Dendritic cell treated with granulocyte-macrophage colony-stimulating factor and Interleukin-4, amounts not matched to agents 40 ng/mL and 50 ng/mL, for 4 days (primary cell): ENCODE results near the gene MLXIP.

Experiments
- H3K27ac Mint-ChIP-seq: one replicate; pipeline ENCODE4 v1.8.0; 2022; ENCODE audit warnings: mild to moderate bottlenecking, mixed read lengths
- H3K27me3 Mint-ChIP-seq: one replicate; pipeline ENCODE4 v1.8.0; 2022; ENCODE audit warnings: mild to moderate bottlenecking, mixed read lengths
- H3K36me3 Mint-ChIP-seq: one replicate; pipeline ENCODE4 v1.8.0; 2022; ENCODE audit warnings: low read depth, mixed read lengths
- H3K4me1 Mint-ChIP-seq: one replicate; pipeline ENCODE4 v1.8.0; 2022; ENCODE audit warnings: low read depth, mixed read lengths
- H3K4me3 Mint-ChIP-seq: one replicate; pipeline ENCODE4 v1.8.0; 2022; ENCODE audit warnings: mild to moderate bottlenecking, moderate library complexity, mixed read lengths
- H3K9me3 Mint-ChIP-seq: one replicate; pipeline ENCODE4 v1.8.0; 2022; ENCODE audit warnings: mixed read lengths
- intact Hi-C: fragments of 100-400 bp; cut with micrococcal nuclease; formaldehyde crosslinking; loops from one replicate; pipeline ENCODE4 v1.15.0; 2022

The MLXIP gene

GRCh38 chr12:122125452-122126341 lies 47.1 kb downstream of the MLXIP start:
- intact Hi-C loops: loop anchor here (10.0 kb wide), 1 partner anchor 201 kb away; no protein-coding TSS in a partner anchor
- H3K4me3 Mint-ChIP-seq: no peak overlapping the region
- H3K4me1 Mint-ChIP-seq: peaks cover 42% of the 10 kb centered on the region
- peak overlapping the region; percentile 46 for H3K27ac Mint-ChIP-seq
- H3K27me3 Mint-ChIP-seq: no peaks in the 10 kb centered on the region
- peaks cover 55% of the 10 kb centered on the region for H3K36me3 Mint-ChIP-seq
- H3K9me3 Mint-ChIP-seq: no peaks in the 10 kb centered on the region

- Mint-ChIP-seq H3K4me3 (no peak overlapping the region), H3K36me3 (peaks cover 61% of the 10 kb centered on the region), H3K9me3 (no peaks in the 10 kb centered on the region), H3K27me3 (no peaks in the 10 kb centered on the region), H3K4me1 (peaks cover 41% of the 10 kb centered on the region), H3K27ac (peak overlapping the region; percentile 46)
- intact Hi-C loops: loop anchor here (10.0 kb wide), 1 partner anchor 201 kb away; no protein-coding TSS in a partner anchor
These were observed 47.7 kb downstream of the MLXIP start for GRCh38 chr12:122126342-122126635.

GRCh38 chr12:122126713-122127597 lies 48.4 kb downstream of the MLXIP start:
- intact Hi-C loops: loop anchor here (10.0 kb wide), 1 partner anchor 202 kb away; no protein-coding TSS in a partner anchor
- H3K36me3 Mint-ChIP-seq: peaks cover 68% of the 10 kb centered on the region
- H3K9me3 Mint-ChIP-seq: no peaks in the 10 kb centered on the region
- no peaks in the 10 kb centered on the region for H3K27me3 Mint-ChIP-seq
- no peak overlapping the region for H3K27ac Mint-ChIP-seq
- no peak overlapping the region for H3K4me3 Mint-ChIP-seq
- peaks cover 34% of the 10 kb centered on the region for H3K4me1 Mint-ChIP-seq

- intact Hi-C loops: loop anchor here (10.0 kb wide), 1 partner anchor 203 kb away; no protein-coding TSS in a partner anchor
These were observed 49.3 kb downstream of the MLXIP start for GRCh38 chr12:122127839-122128238.

GRCh38 chr12:122128481-122128880 lies 49.9 kb downstream of the MLXIP start:
- peaks cover 21% of the 10 kb centered on the region for H3K4me1 Mint-ChIP-seq
- H3K9me3 Mint-ChIP-seq: no peaks in the 10 kb centered on the region
- H3K36me3 Mint-ChIP-seq: peaks cover 83% of the 10 kb centered on the region
- H3K4me3 Mint-ChIP-seq: no peak overlapping the region
- intact Hi-C loops: loop anchor here (10.0 kb wide), 1 partner anchor 204 kb away; no protein-coding TSS in a partner anchor
- H3K27ac Mint-ChIP-seq: no peak overlapping the region
- H3K27me3 Mint-ChIP-seq: no peaks in the 10 kb centered on the region

More at GRCh38 chr12:122127839-122128238, 49.3 kb downstream of the MLXIP start:
- H3K27ac Mint-ChIP-seq: no peak overlapping the region
- H3K9me3 Mint-ChIP-seq: no peaks in the 10 kb centered on the region
- peaks cover 76% of the 10 kb centered on the region for H3K36me3 Mint-ChIP-seq
- H3K4me1 Mint-ChIP-seq: peaks cover 27% of the 10 kb centered on the region
- H3K27me3 Mint-ChIP-seq: no peaks in the 10 kb centered on the region
- H3K4me3 Mint-ChIP-seq: no peak overlapping the region

- Mint-ChIP-seq H3K4me3 (no peak overlapping the region), H3K9me3 (no peaks in the 10 kb centered on the region), H3K27ac (no peak overlapping the region), H3K4me1 (peaks cover 16% of the 10 kb centered on the region), H3K27me3 (no peaks in the 10 kb centered on the region), H3K36me3 (peaks cover 89% of the 10 kb centered on the region)
- intact Hi-C loops: loop anchor here (10.0 kb wide), 1 partner anchor 204 kb away; no protein-coding TSS in a partner anchor
These were observed 50.6 kb downstream of the MLXIP start for GRCh38 chr12:122129131-122129530.

GRCh38 chr12:122130150-122130549 lies 51.6 kb downstream of the MLXIP start:
- intact Hi-C loops: no loop called here
- peaks cover 99% of the 10 kb centered on the region for H3K36me3 Mint-ChIP-seq
- H3K27ac Mint-ChIP-seq: no peak overlapping the region

GRCh38 chr12:122133192-122133950 lies 54.8 kb downstream of the MLXIP start:
- Mint-ChIP-seq H3K27me3 (no peaks in the 10 kb centered on the region), H3K4me3 (no peak overlapping the region), H3K27ac (peak overlapping the region; percentile 64), H3K4me1 (no peaks in the 10 kb centered on the region), H3K36me3 (peaks cover 100% of the 10 kb centered on the region), H3K9me3 (no peaks in the 10 kb centered on the region)
- intact Hi-C loops: no loop called here

More at GRCh38 chr12:122130150-122130549, 51.6 kb downstream of the MLXIP start:
- H3K4me3 Mint-ChIP-seq: no peak overlapping the region
- H3K9me3 Mint-ChIP-seq: no peaks in the 10 kb centered on the region
- H3K27me3 Mint-ChIP-seq: no peaks in the 10 kb centered on the region
- peaks cover 11% of the 10 kb centered on the region for H3K4me1 Mint-ChIP-seq

GRCh38 chr12:122135437-122136031 lies 57.0 kb downstream of the MLXIP start:
- Mint-ChIP-seq H3K4me3 (no peak overlapping the region), H3K36me3 (peaks cover 100% of the 10 kb centered on the region), H3K9me3 (no peaks in the 10 kb centered on the region), H3K27me3 (no peaks in the 10 kb centered on the region), H3K27ac (no peak overlapping the region), H3K4me1 (no peaks in the 10 kb centered on the region)
- intact Hi-C loops: no loop called here

GRCh38 chr12:122137229-122137628 lies 58.7 kb downstream of the MLXIP start:
- intact Hi-C loops: no loop called here
- Mint-ChIP-seq H3K9me3 (no peaks in the 10 kb centered on the region), H3K4me1 (peaks cover 5% of the 10 kb centered on the region), H3K27ac (no peak overlapping the region), H3K4me3 (no peak overlapping the region), H3K27me3 (no peaks in the 10 kb centered on the region), H3K36me3 (peaks cover 100% of the 10 kb centered on the region)

- Mint-ChIP-seq H3K27ac (no peak overlapping the region), H3K4me3 (no peak overlapping the region)
These were observed 59.1 kb downstream of the MLXIP start for GRCh38 chr12:122137681-122138080.

GRCh38 chr12:122138181-122138580 lies 59.6 kb downstream of the MLXIP start:
- Mint-ChIP-seq H3K27me3 (no peaks in the 10 kb centered on the region), H3K36me3 (peaks cover 100% of the 10 kb centered on the region), H3K4me1 (peaks cover 5% of the 10 kb centered on the region), H3K4me3 (no peak overlapping the region), H3K27ac (no peak overlapping the region), H3K9me3 (no peaks in the 10 kb centered on the region)
- intact Hi-C loops: no loop called here

More at GRCh38 chr12:122137681-122138080, 59.1 kb downstream of the MLXIP start:
- intact Hi-C loops: no loop called here
- H3K4me1 Mint-ChIP-seq: peaks cover 5% of the 10 kb centered on the region
- H3K27me3 Mint-ChIP-seq: no peaks in the 10 kb centered on the region
- H3K36me3 Mint-ChIP-seq: peaks cover 100% of the 10 kb centered on the region
- no peaks in the 10 kb centered on the region for H3K9me3 Mint-ChIP-seq

- H3K36me3 Mint-ChIP-seq: peaks cover 100% of the 10 kb centered on the region
- no peak overlapping the region for H3K27ac Mint-ChIP-seq
- intact Hi-C loops: no loop called here
These were observed 60.1 kb downstream of the MLXIP start for GRCh38 chr12:122138616-122139015.

More at GRCh38 chr12:122138616-122139015, 60.1 kb downstream of the MLXIP start:
- Mint-ChIP-seq H3K9me3 (no peaks in the 10 kb centered on the region), H3K4me1 (peaks cover 5% of the 10 kb centered on the region), H3K27me3 (no peaks in the 10 kb centered on the region), H3K4me3 (no peak overlapping the region)
